Medulla oblongata (tissue), 1 donor: ENCODE results near the gene SMURF1.

Experiments used
- DNase-seq: peaks from one replicate; pipeline ENCODE4 v3.0.0-alpha.2; 2015; ENCODE audit errors: extremely low spot score

Gene SMURF1

GRCh38 chr7:99141841-99142726 lies 1.8 kb downstream of the SMURF1 start:
- DNase-seq = peak; percentile 71

- DNase-seq = no peak
These were observed 2.6 kb downstream of the SMURF1 start for GRCh38 chr7:99141334-99141733.

GRCh38 chr7:99140813-99141212 lies 3.1 kb downstream of the SMURF1 start:
- no peak for DNase-seq

- no peak for DNase-seq
These were observed 4.9 kb downstream of the SMURF1 start for GRCh38 chr7:99139036-99139435.

GRCh38 chr7:99137411-99138180 lies 6.3 kb downstream of the SMURF1 start:
- peak; percentile 50 for DNase-seq

- no peak for DNase-seq
These were observed 8.0 kb downstream of the SMURF1 start for GRCh38 chr7:99135938-99136337.

GRCh38 chr7:99133766-99134564 lies 9.9 kb downstream of the SMURF1 start:
- no peak for DNase-seq

- no peak for DNase-seq
These were observed 11.2 kb downstream of the SMURF1 start for GRCh38 chr7:99132595-99133321.

- DNase-seq = no peak
These were observed 12.6 kb downstream of the SMURF1 start for GRCh38 chr7:99131290-99131689.

GRCh38 chr7:99129536-99129935 lies 14.4 kb downstream of the SMURF1 start:
- no peak for DNase-seq

- DNase-seq = no peak
These were observed 14.9 kb downstream of the SMURF1 start for GRCh38 chr7:99129001-99129400.

- DNase-seq = no peak
These were observed 15.6 kb downstream of the SMURF1 start for GRCh38 chr7:99128076-99128950.

- no peak for DNase-seq
These were observed 16.3 kb downstream of the SMURF1 start for GRCh38 chr7:99127636-99128035.

GRCh38 chr7:99126921-99127553 lies 16.9 kb downstream of the SMURF1 start:
- DNase-seq = no peak

GRCh38 chr7:99125505-99125865 lies 18.4 kb downstream of the SMURF1 start:
- no peak for DNase-seq

- no peak for DNase-seq
These were observed 19.0 kb downstream of the SMURF1 start for GRCh38 chr7:99124751-99125504.

GRCh38 chr7:99124236-99124635 lies 19.7 kb downstream of the SMURF1 start:
- peak; percentile 57 for DNase-seq

GRCh38 chr7:99123571-99124033 lies 20.3 kb downstream of the SMURF1 start:
- DNase-seq = no peak

GRCh38 chr7:99122762-99123161 lies 21.1 kb downstream of the SMURF1 start:
- no peak for DNase-seq
